GM21619 (cell line): Measurements from ENCODE around the gene MAP7.
"Not testable (repeated sequence)": the region's sequence is repeated elsewhere in the genome, so short reads cannot be mapped to it uniquely, and the experiment has no call there.

Experiments used
- ATAC-seq: cut with Tn5 transposase; IDR thresholded peaks from one replicate; pipeline ENCODE4 v1.9.1; 2021; ENCODE audit not compliant: unreplicated experiment

MAP7 gene

GRCh38 chr6:136398453-136398852 lies 151.8 kb downstream of the MAP7 start:
- no peak for ATAC-seq

- no peak for ATAC-seq
These were observed 153.3 kb downstream of the MAP7 start for GRCh38 chr6:136396908-136397307.

GRCh38 chr6:136390959-136391358 lies 159.3 kb downstream of the MAP7 start:
- not testable (repeated sequence) for ATAC-seq

- no peak for ATAC-seq
These were observed 162.9 kb downstream of the MAP7 start for GRCh38 chr6:136387316-136387715.

GRCh38 chr6:136383268-136383937 lies 166.8 kb downstream of the MAP7 start:
- no peak for ATAC-seq

GRCh38 chr6:136382676-136383252 lies 167.5 kb downstream of the MAP7 start:
- no peak for ATAC-seq

- no peak for ATAC-seq
These were observed 171.3 kb downstream of the MAP7 start for GRCh38 chr6:136378888-136379287.

- not testable (repeated sequence) for ATAC-seq
These were observed 174.4 kb downstream of the MAP7 start for GRCh38 chr6:136375836-136376235.

- ATAC-seq: no peak
These were observed 178.3 kb downstream of the MAP7 start for GRCh38 chr6:136371959-136372358.

GRCh38 chr6:136370988-136371728 lies 179.1 kb downstream of the MAP7 start:
- no peak for ATAC-seq

GRCh38 chr6:136365776-136366354 lies 184.4 kb downstream of the MAP7 start:
- ATAC-seq: no peak

- no peak for ATAC-seq
These were observed 187.5 kb downstream of the MAP7 start for GRCh38 chr6:136362421-136363356.

- no peak for ATAC-seq
These were observed 188.4 kb downstream of the MAP7 start for GRCh38 chr6:136361787-136362186.

GRCh38 chr6:136360783-136361182 lies 189.4 kb downstream of the MAP7 start:
- ATAC-seq: no peak

GRCh38 chr6:136359851-136360250 lies 190.4 kb downstream of the MAP7 start:
- no peak for ATAC-seq

GRCh38 chr6:136351518-136352110 lies 198.6 kb downstream of the MAP7 start:
- no peak for ATAC-seq

GRCh38 chr6:136350914-136351313 lies 199.3 kb downstream of the MAP7 start:
- ATAC-seq: no peak

GRCh38 chr6:136347847-136348246 lies 202.4 kb downstream of the MAP7 start:
- no peak for ATAC-seq

- no peak for ATAC-seq
These were observed 205.1 kb downstream of the MAP7 start for GRCh38 chr6:136345145-136345544.

GRCh38 chr6:136344420-136344819 lies 205.8 kb downstream of the MAP7 start:
- ATAC-seq: no peak
